Colonic mucosa (tissue), 4 donors: ENCODE measurements around the gene LRATD1. TPM values are rescaled to one million over a fixed set of nuclear protein-coding genes. Genes with fewer than 3 reads are reported as not detected.

Experiments
- DNase-seq: peaks from one replicate; pipeline ENCODE4 v3.0.0-alpha.2; 2020
- H3K27ac ChIP-seq: fragments of 200-600 bp; one replicate; pipeline ENCODE4 v1.8.0; 2021
- H3K27me3 ChIP-seq: fragments of 200-600 bp; one replicate; pipeline ENCODE4 v1.8.0; 2021
- H3K36me3 ChIP-seq: fragments of 200-600 bp; one replicate; pipeline ENCODE4 v1.8.0; 2021
- H3K4me1 ChIP-seq: fragments of 200-600 bp; one replicate; pipeline ENCODE4 v1.8.0; 2021; ENCODE audit warnings: mild to moderate bottlenecking
- H3K4me3 ChIP-seq: fragments of 200-600 bp; one replicate; pipeline ENCODE4 v1.8.0; 2021
- H3K9ac ChIP-seq, 2 donors: one replicate each; pipeline ENCODE4 v1.7.0; 2013; ENCODE audit warnings: control low read depth in 2 of 2, low read depth in 2 of 2, low read length in 2 of 2
- H3K9me3 ChIP-seq: fragments of 200-600 bp; one replicate; pipeline ENCODE4 v1.8.0; 2021
- CTCF ChIP-seq: fragments of 200-600 bp; IDR thresholded peaks from one replicate; pipeline ENCODE4 v1.8.0; 2022; ENCODE audit warnings: antibody characterized with exemption, mild to moderate bottlenecking
- intact Hi-C: fragments of 100-400 bp; cut with DNase I; formaldehyde crosslinking; loops from one replicate; pipeline ENCODE4 v1.14.1; 2022
- total RNA-seq, 2 donors: library from RNA; stranded (reverse); fragmentation: NEBNext Ultra II Directional in 1 of 2; extraction: Animal tissue kit (Norgen Biotek cat#: 25700) in 1 of 2; gene quantifications; one replicate each; pipeline ENCODE4 v1.2.1, GENCODE V29; 2021
- donor health status: healthy.
- donor health status: DM: no; HTN: no; CAD: no.
- donor health status: DM: no; HTN: no; CAD: no.

The LRATD1 gene
- total RNA-seq, 2 donors from 2014 or later = 200 to 227 TPM

- Histone ChIP-seq H3K9me3 (no peaks in the 10 kb centered on the region), H3K4me3 (no peak overlapping the region), H3K27ac (peak overlapping the region; percentile 54), H3K4me1 (peaks cover 4% of the 10 kb centered on the region), H3K9ac (no peak overlapping the region), H3K36me3 (no peaks in the 10 kb centered on the region), H3K27me3 (no peaks in the 10 kb centered on the region)
- DNase-seq = no peak
- intact Hi-C loops = loop anchor here (5.0 kb wide), 1 partner anchor 61 kb away; no protein-coding TSS in a partner anchor
- no peak for TF ChIP-seq CTCF
Observed at GRCh38 chr2:14623237-14623636, 9.3 kb upstream of the LRATD1 start.

GRCh38 chr2:14626873-14627272 lies 5.6 kb upstream of the LRATD1 start:
- no peak overlapping the region for H3K4me3 ChIP-seq
- H3K4me1 ChIP-seq = peaks cover 4% of the 10 kb centered on the region
- no peak overlapping the region for H3K9ac ChIP-seq
- TF ChIP-seq CTCF = no peak
- no peaks in the 10 kb centered on the region for H3K27me3 ChIP-seq
- H3K9me3 ChIP-seq = no peaks in the 10 kb centered on the region
- H3K36me3 ChIP-seq = no peaks in the 10 kb centered on the region
- peak; percentile 54 for DNase-seq
- no peak overlapping the region for H3K27ac ChIP-seq
- intact Hi-C loops = loop anchor here (5.0 kb wide), 1 partner anchor 200 kb away; no protein-coding TSS in a partner anchor

- no peaks in the 10 kb centered on the region for H3K36me3 ChIP-seq
- no peak overlapping the region for H3K4me3 ChIP-seq
- H3K4me1 ChIP-seq = peaks cover 4% of the 10 kb centered on the region
- DNase-seq = peak; percentile 80
- H3K27ac ChIP-seq = peak overlapping the region; percentile 19
- TF ChIP-seq CTCF = no peak
- H3K9me3 ChIP-seq = no peaks in the 10 kb centered on the region
- peak overlapping the region in 1 of 2 donors; percentile 7 for H3K9ac ChIP-seq
- H3K27me3 ChIP-seq = no peaks in the 10 kb centered on the region
- intact Hi-C loops = loop anchor here (5.0 kb wide), 1 partner anchor 202 kb away; no protein-coding TSS in a partner anchor
Observed at GRCh38 chr2:14628901-14629300, 3.6 kb upstream of the LRATD1 start.

- peak overlapping the region; percentile 73 to 80 for H3K9ac ChIP-seq
- intact Hi-C loops = loop anchor here (5.0 kb wide), 1 partner anchor 74 kb away; no protein-coding TSS in a partner anchor
- no peaks in the 10 kb centered on the region for H3K9me3 ChIP-seq
- no peaks in the 10 kb centered on the region for H3K36me3 ChIP-seq
- DNase-seq = no peak
- H3K4me1 ChIP-seq = peaks cover 4% of the 10 kb centered on the region
- H3K27me3 ChIP-seq = no peaks in the 10 kb centered on the region
- no peak for TF ChIP-seq CTCF
- H3K4me3 ChIP-seq = peak overlapping the region; percentile 70
- H3K27ac ChIP-seq = peak overlapping the region; percentile 51
Observed at GRCh38 chr2:14631406-14632040, 994 bp upstream of the LRATD1 start.

- Histone ChIP-seq H3K9ac (peak overlapping the region; percentile 83 to 99), H3K27me3 (no peaks in the 10 kb centered on the region), H3K27ac (peak overlapping the region; percentile 78), H3K9me3 (no peaks in the 10 kb centered on the region), H3K4me3 (peak overlapping the region; percentile 70), H3K4me1 (no peaks in the 10 kb centered on the region), H3K36me3 (no peaks in the 10 kb centered on the region)
- no peak for TF ChIP-seq CTCF
- intact Hi-C loops = loop anchor here (5.0 kb wide), 1 partner anchor 76 kb away; no protein-coding TSS in a partner anchor
- peak; percentile 33 for DNase-seq
Observed at GRCh38 chr2:14633061-14633460, 544 bp downstream of the LRATD1 start.
